HepG2 (cell line): ENCODE measurements around the gene AGO4. TPM values are rescaled to one million over a fixed set of nuclear protein-coding genes. Genes with fewer than 3 reads are reported as not detected.
A peak's percentile ranks its signal among the peaks of the same experiment; 100 is the strongest.

Experiments used
- ATM ChIP-seq: fragments of 450-650 bp; IDR thresholded peaks from 2 replicates; pipeline ENCODE4 v1.7.1; 2017; ENCODE audit warnings: mild to moderate bottlenecking, borderline replicate concordance
- ESRRA ChIP-seq: sonication (generic); formaldehyde crosslinking; IDR thresholded peaks from 2 replicates; pipeline ENCODE4 v1.5.1; 2020; ENCODE audit warnings: mild to moderate bottlenecking, low read depth, missing genetic modification reagents
- GTF2F1 ChIP-seq: fragments of 150-350 bp; IDR thresholded peaks from 2 replicates; pipeline ENCODE4 v1.6.1; 2014; ENCODE audit warnings: low read length
- NONO ChIP-seq, 2 experiments: fragments of 450-650 bp in 1 of 2; sonication (generic) in 1 of 2; formaldehyde crosslinking in 1 of 2; IDR thresholded peaks in 1 of 2; conservative IDR thresholded peaks in 1 of 2; 2 replicates each; pipeline versions ENCODE4 v1.6.1 to v1.8.0; 2017 to 2022; ENCODE audit warnings: mild to moderate bottlenecking in 1 of 2, missing genetic modification reagents in 1 of 2, moderate library complexity in 1 of 2
- PITX1 ChIP-seq: sonication (generic); formaldehyde crosslinking; IDR thresholded peaks from 2 replicates; pipeline ENCODE4 v1.5.1; 2020; ENCODE audit warnings: mild to moderate bottlenecking, missing genetic modification reagents
- SIX4 ChIP-seq: sonication (generic); formaldehyde crosslinking; IDR thresholded peaks from 2 replicates; pipeline ENCODE4 v1.4.0; 2020; ENCODE audit warnings: missing genetic modification reagents
- ZNF501 ChIP-seq: sonication (generic); formaldehyde crosslinking; IDR thresholded peaks from 2 replicates; pipeline ENCODE4 v1.5.1; 2020; ENCODE audit warnings: mild to moderate bottlenecking, moderate library complexity, missing genetic modification reagents
- ZNF607 ChIP-seq: sonication (generic); formaldehyde crosslinking; IDR thresholded peaks from 2 replicates; pipeline ENCODE4 v1.5.1; 2020; ENCODE audit warnings: missing genetic modification reagents, mild to moderate bottlenecking, borderline replicate concordance
- ZNF850 ChIP-seq: sonication (generic); formaldehyde crosslinking; conservative IDR thresholded peaks from 2 replicates; pipeline ENCODE4 v1.9.0; 2021; ENCODE audit warnings: mild to moderate bottlenecking, missing genetic modification reagents
- ZSCAN31 ChIP-seq: sonication (generic); formaldehyde crosslinking; IDR thresholded peaks from 2 replicates; pipeline ENCODE4 v1.5.0; 2020; ENCODE audit warnings: low read depth, mild to moderate bottlenecking, missing genetic modification reagents
- polyA plus RNA-seq, 8 experiments: library from polyadenylated mRNA; depleted of rRNA in 3 of 8; stranded (reverse) in 7 of 8; unstranded in 1 of 8; fragments of >200 nt; fragmentation: Illumina TruSeq in 4 of 8; extraction: Trizol in 4 of 8; gene quantifications; 2 replicates each; pipeline versions ENCODE4 v1.2.1 to v1.2.3, GENCODE V29; 2011 to 2016; ENCODE audit warnings: low read depth in 4 of 8, missing spikeins in 1 of 8, mixed read lengths in 1 of 8; ENCODE audit not compliant: insufficient read depth in 1 of 8
- total RNA-seq, 5 experiments: library from RNA; depleted of rRNA; stranded (reverse); fragments of >200 nt; fragmentation: Illumina TruSeq; extraction: Trizol; gene quantifications; 2 replicates each; pipeline ENCODE4 v1.2.3, GENCODE V29; 2016; ENCODE audit warnings: low read depth in 1 of 5
- TF ChIP-seq, protein P1 (sequence below): sonication (generic); formaldehyde crosslinking; IDR thresholded peaks from 2 replicates; pipeline ENCODE4 v1.9.0; 2021; ENCODE audit warnings: missing genetic modification reagents, mild to moderate bottlenecking, borderline replicate concordance
- TF ChIP-seq, protein P2 (sequence below): sonication (generic); formaldehyde crosslinking; IDR thresholded peaks from 2 replicates; pipeline ENCODE4 v1.5.1; 2020; ENCODE audit warnings: mild to moderate bottlenecking, missing genetic modification reagents, borderline replicate concordance
- TF ChIP-seq, protein P3 (sequence below): IDR thresholded peaks from 2 replicates; pipeline ENCODE4 v1.6.1; 2018; ENCODE audit warnings: missing genetic modification reagents
- TF ChIP-seq, protein P4 (sequence below): sonication (generic); formaldehyde crosslinking; IDR thresholded peaks from 2 replicates; pipeline ENCODE4 v1.8.1; 2023; ENCODE audit warnings: missing genetic modification reagents, inconsistent platforms, borderline replicate concordance
- TF ChIP-seq, protein P5 (sequence below): sonication (generic); formaldehyde crosslinking; IDR thresholded peaks from 2 replicates; pipeline ENCODE4 v1.4.0; 2020; ENCODE audit warnings: mild to moderate bottlenecking, missing genetic modification reagents

AGO4 gene
- total and polyA plus RNA-seq, 2 of the 13 experiments (the other 11 are each of a cell fraction or from before 2014, with no cell fraction given), result 6.0 to 13.8 TPM

DNA sequence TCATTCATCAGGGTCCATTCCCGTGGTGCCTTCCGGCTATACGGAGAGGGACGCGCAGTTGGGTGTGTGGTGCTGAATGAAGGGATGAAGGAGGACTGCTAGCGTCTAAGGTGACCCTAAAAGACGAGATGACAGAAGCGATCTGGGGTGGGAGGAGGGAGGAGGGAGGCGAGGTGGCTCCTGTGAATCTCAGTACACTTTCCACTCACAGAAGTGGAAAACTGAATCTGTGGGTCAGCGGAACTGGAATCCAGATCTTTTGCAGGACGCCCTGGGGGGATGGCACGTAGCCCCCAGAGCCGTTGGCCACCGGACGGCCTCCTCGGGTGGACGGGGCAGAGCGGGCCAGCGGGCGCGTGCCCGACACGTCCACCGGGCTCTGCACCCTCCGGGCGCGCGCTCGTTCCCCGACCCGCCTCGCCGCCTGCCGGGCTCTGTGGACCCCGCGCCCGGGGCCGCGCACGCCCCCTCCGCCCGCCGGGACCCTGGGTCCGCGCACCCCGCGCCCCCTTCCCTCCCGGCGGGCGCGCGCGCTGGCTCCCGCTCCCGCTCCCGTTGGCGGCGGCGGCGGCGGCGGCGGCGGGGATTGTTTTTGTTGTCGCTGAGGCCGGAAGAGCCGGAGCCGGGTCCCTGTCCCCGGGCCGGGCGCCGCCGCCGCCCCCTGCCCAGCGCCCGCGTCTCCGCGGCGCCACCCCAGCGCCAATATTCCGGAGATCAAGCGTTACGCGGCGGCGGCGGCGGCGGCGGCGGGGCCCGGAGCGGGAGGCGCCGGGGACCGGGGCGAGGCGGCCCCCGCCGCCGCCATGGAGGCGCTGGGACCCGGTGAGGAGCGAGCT is at the start of gene AGO4 (continued):
- TF ChIP-seq, protein P1, sequence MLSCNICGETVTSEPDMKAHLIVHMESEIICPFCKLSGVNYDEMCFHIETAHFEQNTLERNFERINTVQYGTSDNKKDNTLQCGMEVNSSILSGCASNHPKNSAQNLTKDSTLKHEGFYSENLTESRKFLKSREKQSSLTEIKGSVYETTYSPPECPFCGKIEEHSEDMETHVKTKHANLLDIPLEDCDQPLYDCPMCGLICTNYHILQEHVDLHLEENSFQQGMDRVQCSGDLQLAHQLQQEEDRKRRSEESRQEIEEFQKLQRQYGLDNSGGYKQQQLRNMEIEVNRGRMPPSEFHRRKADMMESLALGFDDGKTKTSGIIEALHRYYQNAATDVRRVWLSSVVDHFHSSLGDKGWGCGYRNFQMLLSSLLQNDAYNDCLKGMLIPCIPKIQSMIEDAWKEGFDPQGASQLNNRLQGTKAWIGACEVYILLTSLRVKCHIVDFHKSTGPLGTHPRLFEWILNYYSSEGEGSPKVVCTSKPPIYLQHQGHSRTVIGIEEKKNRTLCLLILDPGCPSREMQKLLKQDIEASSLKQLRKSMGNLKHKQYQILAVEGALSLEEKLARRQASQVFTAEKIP, result no peak
- TF ChIP-seq, protein P2, sequence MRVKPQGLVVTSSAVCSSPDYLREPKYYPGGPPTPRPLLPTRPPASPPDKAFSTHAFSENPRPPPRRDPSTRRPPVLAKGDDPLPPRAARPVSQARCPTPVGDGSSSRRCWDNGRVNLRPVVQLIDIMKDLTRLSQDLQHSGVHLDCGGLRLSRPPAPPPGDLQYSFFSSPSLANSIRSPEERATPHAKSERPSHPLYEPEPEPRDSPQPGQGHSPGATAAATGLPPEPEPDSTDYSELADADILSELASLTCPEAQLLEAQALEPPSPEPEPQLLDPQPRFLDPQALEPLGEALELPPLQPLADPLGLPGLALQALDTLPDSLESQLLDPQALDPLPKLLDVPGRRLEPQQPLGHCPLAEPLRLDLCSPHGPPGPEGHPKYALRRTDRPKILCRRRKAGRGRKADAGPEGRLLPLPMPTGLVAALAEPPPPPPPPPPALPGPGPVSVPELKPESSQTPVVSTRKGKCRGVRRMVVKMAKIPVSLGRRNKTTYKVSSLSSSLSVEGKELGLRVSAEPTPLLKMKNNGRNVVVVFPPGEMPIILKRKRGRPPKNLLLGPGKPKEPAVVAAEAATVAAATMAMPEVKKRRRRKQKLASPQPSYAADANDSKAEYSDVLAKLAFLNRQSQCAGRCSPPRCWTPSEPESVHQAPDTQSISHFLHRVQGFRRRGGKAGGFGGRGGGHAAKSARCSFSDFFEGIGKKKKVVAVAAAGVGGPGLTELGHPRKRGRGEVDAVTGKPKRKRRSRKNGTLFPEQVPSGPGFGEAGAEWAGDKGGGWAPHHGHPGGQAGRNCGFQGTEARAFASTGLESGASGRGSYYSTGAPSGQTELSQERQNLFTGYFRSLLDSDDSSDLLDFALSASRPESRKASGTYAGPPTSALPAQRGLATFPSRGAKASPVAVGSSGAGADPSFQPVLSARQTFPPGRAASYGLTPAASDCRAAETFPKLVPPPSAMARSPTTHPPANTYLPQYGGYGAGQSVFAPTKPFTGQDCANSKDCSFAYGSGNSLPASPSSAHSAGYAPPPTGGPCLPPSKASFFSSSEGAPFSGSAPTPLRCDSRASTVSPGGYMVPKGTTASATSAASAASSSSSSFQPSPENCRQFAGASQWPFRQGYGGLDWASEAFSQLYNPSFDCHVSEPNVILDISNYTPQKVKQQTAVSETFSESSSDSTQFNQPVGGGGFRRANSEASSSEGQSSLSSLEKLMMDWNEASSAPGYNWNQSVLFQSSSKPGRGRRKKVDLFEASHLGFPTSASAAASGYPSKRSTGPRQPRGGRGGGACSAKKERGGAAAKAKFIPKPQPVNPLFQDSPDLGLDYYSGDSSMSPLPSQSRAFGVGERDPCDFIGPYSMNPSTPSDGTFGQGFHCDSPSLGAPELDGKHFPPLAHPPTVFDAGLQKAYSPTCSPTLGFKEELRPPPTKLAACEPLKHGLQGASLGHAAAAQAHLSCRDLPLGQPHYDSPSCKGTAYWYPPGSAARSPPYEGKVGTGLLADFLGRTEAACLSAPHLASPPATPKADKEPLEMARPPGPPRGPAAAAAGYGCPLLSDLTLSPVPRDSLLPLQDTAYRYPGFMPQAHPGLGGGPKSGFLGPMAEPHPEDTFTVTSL (CRISPR knock-in tag), result no peak
- TF ChIP-seq ATM (no peak), GTF2F1 (no peak), ESRRA (CRISPR knock-in tag) (no peak), NONO (IDR thresholded peaks at IDR 0.05) (no peak), NONO (CRISPR knock-in tag; conservative IDR thresholded peaks at IDR 0.05) (no peak), ZSCAN31 (CRISPR knock-in tag) (0 out of 2 replicates have a peak, but pooled peaks have one; percentile 50), SIX4 (CRISPR knock-in tag) (no peak), ZNF607 (CRISPR knock-in tag) (no peak), ZNF850 (CRISPR knock-in tag) (no peak), PITX1 (CRISPR knock-in tag) (0 out of 2 replicates have a peak, but pooled peaks have one; percentile 31), ZNF501 (peak; percentile 58; the same call in 1 of the 2 replicates)
- TF ChIP-seq, protein P3, sequence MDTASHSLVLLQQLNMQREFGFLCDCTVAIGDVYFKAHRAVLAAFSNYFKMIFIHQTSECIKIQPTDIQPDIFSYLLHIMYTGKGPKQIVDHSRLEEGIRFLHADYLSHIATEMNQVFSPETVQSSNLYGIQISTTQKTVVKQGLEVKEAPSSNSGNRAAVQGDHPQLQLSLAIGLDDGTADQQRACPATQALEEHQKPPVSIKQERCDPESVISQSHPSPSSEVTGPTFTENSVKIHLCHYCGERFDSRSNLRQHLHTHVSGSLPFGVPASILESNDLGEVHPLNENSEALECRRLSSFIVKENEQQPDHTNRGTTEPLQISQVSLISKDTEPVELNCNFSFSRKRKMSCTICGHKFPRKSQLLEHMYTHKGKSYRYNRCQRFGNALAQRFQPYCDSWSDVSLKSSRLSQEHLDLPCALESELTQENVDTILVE (CRISPR knock-in tag), result 0 out of 2 replicates have a peak, but pooled peaks have one; percentile 13
- TF ChIP-seq, protein P4, sequence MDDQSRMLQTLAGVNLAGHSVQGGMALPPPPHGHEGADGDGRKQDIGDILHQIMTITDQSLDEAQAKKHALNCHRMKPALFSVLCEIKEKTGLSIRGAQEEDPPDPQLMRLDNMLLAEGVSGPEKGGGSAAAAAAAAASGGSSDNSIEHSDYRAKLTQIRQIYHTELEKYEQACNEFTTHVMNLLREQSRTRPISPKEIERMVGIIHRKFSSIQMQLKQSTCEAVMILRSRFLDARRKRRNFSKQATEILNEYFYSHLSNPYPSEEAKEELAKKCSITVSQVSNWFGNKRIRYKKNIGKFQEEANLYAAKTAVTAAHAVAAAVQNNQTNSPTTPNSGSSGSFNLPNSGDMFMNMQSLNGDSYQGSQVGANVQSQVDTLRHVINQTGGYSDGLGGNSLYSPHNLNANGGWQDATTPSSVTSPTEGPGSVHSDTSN (CRISPR knock-in tag), result no peak
- TF ChIP-seq, protein P5, sequence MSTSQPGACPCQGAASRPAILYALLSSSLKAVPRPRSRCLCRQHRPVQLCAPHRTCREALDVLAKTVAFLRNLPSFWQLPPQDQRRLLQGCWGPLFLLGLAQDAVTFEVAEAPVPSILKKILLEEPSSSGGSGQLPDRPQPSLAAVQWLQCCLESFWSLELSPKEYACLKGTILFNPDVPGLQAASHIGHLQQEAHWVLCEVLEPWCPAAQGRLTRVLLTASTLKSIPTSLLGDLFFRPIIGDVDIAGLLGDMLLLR (CRISPR knock-in tag), result peak; percentile 44; the same call in 1 of the 2 replicates
